Ectodermal cell (in vitro differentiated cells): ENCODE measurements around the gene MTCL1.

Experiments used
- H3K27ac ChIP-seq: 2 replicates; pipeline ENCODE4 v1.7.0; 2013; ENCODE audit warnings: mild to moderate bottlenecking, low read depth, low read length; ENCODE audit not compliant: insufficient read depth, poor library complexity, severe bottlenecking
- H3K27me3 ChIP-seq: 2 replicates; pipeline ENCODE4 v1.7.0; 2013; ENCODE audit warnings: mild to moderate bottlenecking, low read length; ENCODE audit not compliant: insufficient read depth, control insufficient read depth, poor library complexity, severe bottlenecking
- H3K36me3 ChIP-seq: one replicate; pipeline ENCODE4 v1.7.0; 2013; ENCODE audit warnings: low read length; ENCODE audit not compliant: control insufficient read depth, insufficient read depth
- H3K4me1 ChIP-seq: one replicate; pipeline ENCODE4 v1.7.0; 2013; ENCODE audit warnings: low read length; ENCODE audit not compliant: control insufficient read depth, insufficient read depth
- H3K4me3 ChIP-seq: 2 replicates; pipeline ENCODE4 v1.7.0; 2013; ENCODE audit warnings: low read depth, low read length, control low read depth; ENCODE audit not compliant: insufficient read depth
- H3K9me3 ChIP-seq: 2 replicates; pipeline ENCODE4 v1.7.0; 2013; ENCODE audit warnings: mild to moderate bottlenecking, low read length, moderate library complexity; ENCODE audit not compliant: control insufficient read depth
- WGBS, 2 experiments: methylation state at CpG; one replicate each; pipeline ENCODE4 v1.1.7; 2013; ENCODE audit warnings: missing lambda C conversion rate in 2 of 2; 5-methylcytosine and 5-hydroxymethylcytosine counted together

Gene MTCL1

GRCh38 chr18:8854550-8854949 lies 149.2 kb downstream of the MTCL1 start:
- WGBS, 2 experiments: 66 to 68% methylated on average over 4 of the region's 4 CpGs
- Histone ChIP-seq H3K27ac (no peak overlapping the region), H3K9me3 (no peaks in the 10 kb centered on the region), H3K27me3 (no peaks in the 10 kb centered on the region), H3K4me3 (no peak overlapping the region), H3K36me3 (no peaks in the 10 kb centered on the region), H3K4me1 (peaks cover 12% of the 10 kb centered on the region)

- Histone ChIP-seq H3K4me3 (no peak overlapping the region), H3K9me3 (no peaks in the 10 kb centered on the region), H3K27ac (no peak overlapping the region), H3K36me3 (no peaks in the 10 kb centered on the region), H3K4me1 (peaks cover 12% of the 10 kb centered on the region), H3K27me3 (no peaks in the 10 kb centered on the region)
- 75 to 76% methylated on average over 2 of the region's 2 CpGs for WGBS, 2 experiments
Measured at GRCh38 chr18:8854962-8855361, 149.6 kb downstream of the MTCL1 start.

- WGBS, 2 experiments: 85 to 92% methylated on average over 8 of the region's 8 CpGs
- Histone ChIP-seq H3K9me3 (no peaks in the 10 kb centered on the region), H3K36me3 (no peaks in the 10 kb centered on the region), H3K4me3 (no peak overlapping the region), H3K27ac (no peak overlapping the region), H3K27me3 (no peaks in the 10 kb centered on the region), H3K4me1 (peaks cover 12% of the 10 kb centered on the region)
Measured at GRCh38 chr18:8856212-8856611, 150.9 kb downstream of the MTCL1 start.

GRCh38 chr18:8856769-8857393 lies 151.5 kb downstream of the MTCL1 start:
- Histone ChIP-seq H3K4me3 (no peak overlapping the region), H3K36me3 (no peaks in the 10 kb centered on the region), H3K27me3 (no peaks in the 10 kb centered on the region), H3K27ac (no peak overlapping the region), H3K9me3 (no peaks in the 10 kb centered on the region), H3K4me1 (peaks cover 12% of the 10 kb centered on the region)
- 84 to 88% methylated on average over 34 of the region's 34 CpGs for WGBS, 2 experiments

- H3K9me3 ChIP-seq: no peaks in the 10 kb centered on the region
- peaks cover 12% of the 10 kb centered on the region for H3K4me1 ChIP-seq
- H3K36me3 ChIP-seq: no peaks in the 10 kb centered on the region
- 94 to 100% methylated on average over 2 to 3 of the region's 4 CpGs for WGBS, 2 experiments
- no peak overlapping the region for H3K4me3 ChIP-seq
- no peak overlapping the region for H3K27ac ChIP-seq
- H3K27me3 ChIP-seq: no peaks in the 10 kb centered on the region
Measured at GRCh38 chr18:8857806-8858205, 152.4 kb downstream of the MTCL1 start.

GRCh38 chr18:8858888-8859511 lies 153.6 kb downstream of the MTCL1 start:
- H3K9me3 ChIP-seq: no peaks in the 10 kb centered on the region
- no peak overlapping the region for H3K4me3 ChIP-seq
- peaks cover 12% of the 10 kb centered on the region for H3K4me1 ChIP-seq
- 92 to 97% methylated on average over 1 of the region's 1 CpG for WGBS, 2 experiments
- H3K27me3 ChIP-seq: no peaks in the 10 kb centered on the region
- no peaks in the 10 kb centered on the region for H3K36me3 ChIP-seq
- no peak overlapping the region for H3K27ac ChIP-seq

- H3K4me3 ChIP-seq: no peak overlapping the region
- H3K36me3 ChIP-seq: no peaks in the 10 kb centered on the region
- no peaks in the 10 kb centered on the region for H3K27me3 ChIP-seq
- H3K4me1 ChIP-seq: peaks cover 6% of the 10 kb centered on the region
- no peak overlapping the region for H3K27ac ChIP-seq
- 93 to 94% methylated on average over 5 to 6 of the region's 6 CpGs for WGBS, 2 experiments
- no peaks in the 10 kb centered on the region for H3K9me3 ChIP-seq
Measured at GRCh38 chr18:8860845-8861642, 155.7 kb downstream of the MTCL1 start.

- Histone ChIP-seq H3K4me3 (no peak overlapping the region), H3K27me3 (no peaks in the 10 kb centered on the region), H3K36me3 (no peaks in the 10 kb centered on the region), H3K27ac (no peak overlapping the region), H3K9me3 (no peaks in the 10 kb centered on the region), H3K4me1 (peaks cover 6% of the 10 kb centered on the region)
- 92 to 95% methylated on average over 3 of the region's 3 CpGs for WGBS, 2 experiments
Measured at GRCh38 chr18:8863427-8863826, 158.1 kb downstream of the MTCL1 start.

- H3K27ac ChIP-seq: no peak overlapping the region
- peaks cover 7% of the 10 kb centered on the region for H3K4me1 ChIP-seq
- no peaks in the 10 kb centered on the region for H3K9me3 ChIP-seq
- no peaks in the 10 kb centered on the region for H3K27me3 ChIP-seq
- H3K4me3 ChIP-seq: no peak overlapping the region
- 93 to 95% methylated on average over 4 of the region's 4 CpGs for WGBS, 2 experiments
- no peaks in the 10 kb centered on the region for H3K36me3 ChIP-seq
Measured at GRCh38 chr18:8865934-8866333, 160.6 kb downstream of the MTCL1 start.

- H3K36me3 ChIP-seq: no peaks in the 10 kb centered on the region
- H3K27ac ChIP-seq: no peak overlapping the region
- no peak overlapping the region for H3K4me3 ChIP-seq
- 96 to 100% methylated on average over 1 of the region's 1 CpG for WGBS, 2 experiments
- no peaks in the 10 kb centered on the region for H3K27me3 ChIP-seq
- no peaks in the 10 kb centered on the region for H3K9me3 ChIP-seq
- H3K4me1 ChIP-seq: peaks cover 7% of the 10 kb centered on the region
Measured at GRCh38 chr18:8866679-8867078, 161.3 kb downstream of the MTCL1 start.
